ENCODE measurements around the gene PAQR4. TPM values are rescaled to one million over a fixed set of nuclear protein-coding genes. Genes with fewer than 3 reads are reported as not detected.

The PAQR4 gene
- total and polyA plus RNA-seq, 2 of the 13 experiments (the other 11 are each of a cell fraction or from before 2014, with no cell fraction given), result 15.9 to 24.8 TPM

DNA sequence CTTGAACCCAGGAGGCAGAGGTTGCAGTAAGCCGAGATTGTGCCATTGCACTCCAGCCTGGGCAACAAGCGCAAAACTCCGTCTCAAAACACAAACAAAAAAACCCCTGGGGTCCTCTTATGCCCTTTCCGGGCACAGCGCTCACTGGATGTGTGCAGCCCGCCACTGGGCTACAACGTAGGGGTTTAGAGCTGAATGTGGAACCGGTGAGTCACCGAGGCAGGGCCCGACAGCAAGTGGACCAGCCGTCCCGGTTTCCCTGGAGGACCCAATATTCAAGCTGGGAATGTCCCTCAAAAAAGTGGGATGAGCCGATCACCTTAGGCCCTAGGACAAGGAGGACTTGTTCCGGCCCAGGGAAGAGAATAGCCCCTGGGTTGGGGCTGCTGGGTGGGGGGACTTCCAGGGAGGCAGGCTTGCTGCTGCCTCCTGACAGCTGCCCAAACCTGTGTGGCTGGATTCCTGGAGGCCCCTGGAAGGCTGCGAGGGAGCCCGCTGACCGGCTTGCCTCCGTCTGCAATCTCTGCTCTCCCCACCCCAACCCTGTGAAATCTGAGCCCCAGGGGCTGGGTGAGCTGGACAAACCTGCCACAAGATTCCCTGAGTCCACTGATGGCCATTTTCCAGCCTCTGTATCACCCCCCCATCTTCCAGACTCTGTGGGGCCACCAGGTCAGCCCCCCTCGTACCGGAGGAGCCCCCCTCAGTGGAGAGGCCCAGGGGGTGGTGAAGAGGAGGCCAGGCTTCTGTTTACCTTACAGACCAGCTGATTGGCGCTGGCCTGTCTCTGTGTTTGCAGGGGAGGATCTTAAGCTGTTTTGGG, 40.6 kb downstream of the PAQR4 start (continued):
- peak; percentile 50; the same call in 1 of the 2 replicates for TF ChIP-seq KDM2A (CRISPR knock-in tag; IDR thresholded peaks at IDR 0.05; ENCODE audit: borderline replicate concordance, low read depth)
- TF ChIP-seq, protein P1, sequence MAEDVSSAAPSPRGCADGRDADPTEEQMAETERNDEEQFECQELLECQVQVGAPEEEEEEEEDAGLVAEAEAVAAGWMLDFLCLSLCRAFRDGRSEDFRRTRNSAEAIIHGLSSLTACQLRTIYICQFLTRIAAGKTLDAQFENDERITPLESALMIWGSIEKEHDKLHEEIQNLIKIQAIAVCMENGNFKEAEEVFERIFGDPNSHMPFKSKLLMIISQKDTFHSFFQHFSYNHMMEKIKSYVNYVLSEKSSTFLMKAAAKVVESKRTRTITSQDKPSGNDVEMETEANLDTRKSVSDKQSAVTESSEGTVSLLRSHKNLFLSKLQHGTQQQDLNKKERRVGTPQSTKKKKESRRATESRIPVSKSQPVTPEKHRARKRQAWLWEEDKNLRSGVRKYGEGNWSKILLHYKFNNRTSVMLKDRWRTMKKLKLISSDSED (CRISPR knock-in tag; IDR thresholded peaks at IDR 0.05), result no peak
- no peak for TF ChIP-seq ISL2 (CRISPR knock-in tag; IDR thresholded peaks at IDR 0.05)
- no peak for TF ChIP-seq STAT5B (CRISPR knock-in tag; IDR thresholded peaks at IDR 0.05)
- no peak for TF ChIP-seq JUN (CRISPR knock-in tag; IDR thresholded peaks at IDR 0.05)
- no peak for TF ChIP-seq ETV6 (CRISPR knock-in tag; conservative IDR thresholded peaks at IDR 0.05)
- no peak for TF ChIP-seq DMAP1 (CRISPR knock-in tag; IDR thresholded peaks at IDR 0.05)
- TF ChIP-seq ZFP82 (CRISPR knock-in tag; IDR thresholded peaks at IDR 0.05; ENCODE audit: borderline replicate concordance), result peak; percentile 60; the same call in 1 of the 2 replicates
- TF ChIP-seq MZF1 (CRISPR knock-in tag; IDR thresholded peaks at IDR 0.05; ENCODE audit: borderline replicate concordance), result no peak
- TF ChIP-seq, protein P2, sequence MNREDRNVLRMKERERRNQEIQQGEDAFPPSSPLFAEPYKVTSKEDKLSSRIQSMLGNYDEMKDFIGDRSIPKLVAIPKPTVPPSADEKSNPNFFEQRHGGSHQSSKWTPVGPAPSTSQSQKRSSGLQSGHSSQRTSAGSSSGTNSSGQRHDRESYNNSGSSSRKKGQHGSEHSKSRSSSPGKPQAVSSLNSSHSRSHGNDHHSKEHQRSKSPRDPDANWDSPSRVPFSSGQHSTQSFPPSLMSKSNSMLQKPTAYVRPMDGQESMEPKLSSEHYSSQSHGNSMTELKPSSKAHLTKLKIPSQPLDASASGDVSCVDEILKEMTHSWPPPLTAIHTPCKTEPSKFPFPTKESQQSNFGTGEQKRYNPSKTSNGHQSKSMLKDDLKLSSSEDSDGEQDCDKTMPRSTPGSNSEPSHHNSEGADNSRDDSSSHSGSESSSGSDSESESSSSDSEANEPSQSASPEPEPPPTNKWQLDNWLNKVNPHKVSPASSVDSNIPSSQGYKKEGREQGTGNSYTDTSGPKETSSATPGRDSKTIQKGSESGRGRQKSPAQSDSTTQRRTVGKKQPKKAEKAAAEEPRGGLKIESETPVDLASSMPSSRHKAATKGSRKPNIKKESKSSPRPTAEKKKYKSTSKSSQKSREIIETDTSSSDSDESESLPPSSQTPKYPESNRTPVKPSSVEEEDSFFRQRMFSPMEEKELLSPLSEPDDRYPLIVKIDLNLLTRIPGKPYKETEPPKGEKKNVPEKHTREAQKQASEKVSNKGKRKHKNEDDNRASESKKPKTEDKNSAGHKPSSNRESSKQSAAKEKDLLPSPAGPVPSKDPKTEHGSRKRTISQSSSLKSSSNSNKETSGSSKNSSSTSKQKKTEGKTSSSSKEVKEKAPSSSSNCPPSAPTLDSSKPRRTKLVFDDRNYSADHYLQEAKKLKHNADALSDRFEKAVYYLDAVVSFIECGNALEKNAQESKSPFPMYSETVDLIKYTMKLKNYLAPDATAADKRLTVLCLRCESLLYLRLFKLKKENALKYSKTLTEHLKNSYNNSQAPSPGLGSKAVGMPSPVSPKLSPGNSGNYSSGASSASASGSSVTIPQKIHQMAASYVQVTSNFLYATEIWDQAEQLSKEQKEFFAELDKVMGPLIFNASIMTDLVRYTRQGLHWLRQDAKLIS (CRISPR knock-in tag; IDR thresholded peaks at IDR 0.05), result no peak
- TF ChIP-seq BHLHE40 (IDR thresholded peaks at IDR 0.05; ENCODE audit: low read length), result no peak
- TF ChIP-seq ZNF747 (CRISPR knock-in tag; IDR thresholded peaks at IDR 0.05; ENCODE audit: borderline replicate concordance), result no peak
- TF ChIP-seq ZNF33A (CRISPR knock-in tag; IDR thresholded peaks at IDR 0.05; ENCODE audit: borderline replicate concordance), result 0 out of 2 replicates have a peak, but pooled peaks have one; percentile 50
- TF ChIP-seq ZNF253 (CRISPR knock-in tag; IDR thresholded peaks at IDR 0.05; ENCODE audit: borderline replicate concordance), result no peak
- no peak for TF ChIP-seq ZFP36 (IDR thresholded peaks at IDR 0.05; ENCODE audit: borderline replicate concordance, low read depth, low read length, partially characterized antibody)
- TF ChIP-seq NR2F6 (IDR thresholded peaks at IDR 0.05), result peak; percentile 52
- 0 out of 2 replicates have a peak, but pooled peaks have one; percentile 12 for TF ChIP-seq NR2F6 (CRISPR knock-in tag; IDR thresholded peaks at IDR 0.05)
- TF ChIP-seq, protein P3, sequence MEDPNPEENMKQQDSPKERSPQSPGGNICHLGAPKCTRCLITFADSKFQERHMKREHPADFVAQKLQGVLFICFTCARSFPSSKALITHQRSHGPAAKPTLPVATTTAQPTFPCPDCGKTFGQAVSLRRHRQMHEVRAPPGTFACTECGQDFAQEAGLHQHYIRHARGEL (CRISPR knock-in tag; IDR thresholded peaks at IDR 0.05), result no peak
- TF ChIP-seq, protein P4, sequence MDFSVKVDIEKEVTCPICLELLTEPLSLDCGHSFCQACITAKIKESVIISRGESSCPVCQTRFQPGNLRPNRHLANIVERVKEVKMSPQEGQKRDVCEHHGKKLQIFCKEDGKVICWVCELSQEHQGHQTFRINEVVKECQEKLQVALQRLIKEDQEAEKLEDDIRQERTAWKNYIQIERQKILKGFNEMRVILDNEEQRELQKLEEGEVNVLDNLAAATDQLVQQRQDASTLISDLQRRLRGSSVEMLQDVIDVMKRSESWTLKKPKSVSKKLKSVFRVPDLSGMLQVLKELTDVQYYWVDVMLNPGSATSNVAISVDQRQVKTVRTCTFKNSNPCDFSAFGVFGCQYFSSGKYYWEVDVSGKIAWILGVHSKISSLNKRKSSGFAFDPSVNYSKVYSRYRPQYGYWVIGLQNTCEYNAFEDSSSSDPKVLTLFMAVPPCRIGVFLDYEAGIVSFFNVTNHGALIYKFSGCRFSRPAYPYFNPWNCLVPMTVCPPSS (IDR thresholded peaks at IDR 0.05), result no peak
- TF ChIP-seq ZNF792 (CRISPR knock-in tag; IDR thresholded peaks at IDR 0.05), result no peak
- no peak for TF ChIP-seq ZNF30 (CRISPR knock-in tag; IDR thresholded peaks at IDR 0.05)
- no peak for TF ChIP-seq ZNF496 (CRISPR knock-in tag; IDR thresholded peaks at IDR 0.05; ENCODE audit: insufficient replicate concordance)
- TF ChIP-seq, protein P5, sequence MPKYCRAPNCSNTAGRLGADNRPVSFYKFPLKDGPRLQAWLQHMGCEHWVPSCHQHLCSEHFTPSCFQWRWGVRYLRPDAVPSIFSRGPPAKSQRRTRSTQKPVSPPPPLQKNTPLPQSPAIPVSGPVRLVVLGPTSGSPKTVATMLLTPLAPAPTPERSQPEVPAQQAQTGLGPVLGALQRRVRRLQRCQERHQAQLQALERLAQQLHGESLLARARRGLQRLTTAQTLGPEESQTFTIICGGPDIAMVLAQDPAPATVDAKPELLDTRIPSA (CRISPR knock-in tag; IDR thresholded peaks at IDR 0.05; ENCODE audit: borderline replicate concordance), result no peak
